22Rv1 (cell line): Measurements from ENCODE around the gene CCNL2.
"Not testable (repeated sequence)": the region's sequence is repeated elsewhere in the genome, so short reads cannot be mapped to it uniquely, and the experiment has no call there.

Source experiments
- H3K27ac ChIP-seq: fragments of 450-650 bp; 2 replicates; pipeline ENCODE4 v1.5.1; 2017
- ZFX ChIP-seq: fragments of 450-650 bp; IDR thresholded peaks from 2 replicates; pipeline ENCODE4 v1.6.1; 2017; ENCODE audit warnings: antibody characterized with exemption, borderline replicate concordance
- TF ChIP-seq, protein P1 (sequence below): fragments of 450-650 bp; IDR thresholded peaks from 2 replicates; pipeline ENCODE4 v1.5.1; 2017; ENCODE audit warnings: mild to moderate bottlenecking

The CCNL2 gene

DNA sequence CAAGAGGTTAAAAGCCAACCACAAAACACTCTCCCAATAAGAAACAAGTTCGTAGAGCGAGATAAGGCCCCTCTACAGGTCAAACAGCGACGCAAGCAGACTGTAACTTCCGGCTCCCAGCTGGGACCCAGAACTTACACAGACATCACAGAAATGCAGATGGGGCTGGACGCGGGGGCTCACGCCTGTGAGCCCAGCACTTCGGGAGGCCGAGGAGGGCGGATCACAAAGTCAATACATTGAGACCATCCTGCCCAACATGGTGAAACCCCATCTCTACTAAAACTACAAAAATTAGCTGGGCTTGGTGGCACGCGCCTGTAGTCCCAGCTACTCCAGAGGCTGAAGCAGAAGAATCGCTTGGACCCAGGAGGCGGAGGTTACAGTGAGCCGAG, 11.1 kb downstream of the CCNL2 start:
- no peak overlapping the region for H3K27ac ChIP-seq
- TF ChIP-seq ZFX: no peak
- TF ChIP-seq, protein P1, sequence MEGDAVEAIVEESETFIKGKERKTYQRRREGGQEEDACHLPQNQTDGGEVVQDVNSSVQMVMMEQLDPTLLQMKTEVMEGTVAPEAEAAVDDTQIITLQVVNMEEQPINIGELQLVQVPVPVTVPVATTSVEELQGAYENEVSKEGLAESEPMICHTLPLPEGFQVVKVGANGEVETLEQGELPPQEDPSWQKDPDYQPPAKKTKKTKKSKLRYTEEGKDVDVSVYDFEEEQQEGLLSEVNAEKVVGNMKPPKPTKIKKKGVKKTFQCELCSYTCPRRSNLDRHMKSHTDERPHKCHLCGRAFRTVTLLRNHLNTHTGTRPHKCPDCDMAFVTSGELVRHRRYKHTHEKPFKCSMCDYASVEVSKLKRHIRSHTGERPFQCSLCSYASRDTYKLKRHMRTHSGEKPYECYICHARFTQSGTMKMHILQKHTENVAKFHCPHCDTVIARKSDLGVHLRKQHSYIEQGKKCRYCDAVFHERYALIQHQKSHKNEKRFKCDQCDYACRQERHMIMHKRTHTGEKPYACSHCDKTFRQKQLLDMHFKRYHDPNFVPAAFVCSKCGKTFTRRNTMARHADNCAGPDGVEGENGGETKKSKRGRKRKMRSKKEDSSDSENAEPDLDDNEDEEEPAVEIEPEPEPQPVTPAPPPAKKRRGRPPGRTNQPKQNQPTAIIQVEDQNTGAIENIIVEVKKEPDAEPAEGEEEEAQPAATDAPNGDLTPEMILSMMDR: no peak

DNA sequence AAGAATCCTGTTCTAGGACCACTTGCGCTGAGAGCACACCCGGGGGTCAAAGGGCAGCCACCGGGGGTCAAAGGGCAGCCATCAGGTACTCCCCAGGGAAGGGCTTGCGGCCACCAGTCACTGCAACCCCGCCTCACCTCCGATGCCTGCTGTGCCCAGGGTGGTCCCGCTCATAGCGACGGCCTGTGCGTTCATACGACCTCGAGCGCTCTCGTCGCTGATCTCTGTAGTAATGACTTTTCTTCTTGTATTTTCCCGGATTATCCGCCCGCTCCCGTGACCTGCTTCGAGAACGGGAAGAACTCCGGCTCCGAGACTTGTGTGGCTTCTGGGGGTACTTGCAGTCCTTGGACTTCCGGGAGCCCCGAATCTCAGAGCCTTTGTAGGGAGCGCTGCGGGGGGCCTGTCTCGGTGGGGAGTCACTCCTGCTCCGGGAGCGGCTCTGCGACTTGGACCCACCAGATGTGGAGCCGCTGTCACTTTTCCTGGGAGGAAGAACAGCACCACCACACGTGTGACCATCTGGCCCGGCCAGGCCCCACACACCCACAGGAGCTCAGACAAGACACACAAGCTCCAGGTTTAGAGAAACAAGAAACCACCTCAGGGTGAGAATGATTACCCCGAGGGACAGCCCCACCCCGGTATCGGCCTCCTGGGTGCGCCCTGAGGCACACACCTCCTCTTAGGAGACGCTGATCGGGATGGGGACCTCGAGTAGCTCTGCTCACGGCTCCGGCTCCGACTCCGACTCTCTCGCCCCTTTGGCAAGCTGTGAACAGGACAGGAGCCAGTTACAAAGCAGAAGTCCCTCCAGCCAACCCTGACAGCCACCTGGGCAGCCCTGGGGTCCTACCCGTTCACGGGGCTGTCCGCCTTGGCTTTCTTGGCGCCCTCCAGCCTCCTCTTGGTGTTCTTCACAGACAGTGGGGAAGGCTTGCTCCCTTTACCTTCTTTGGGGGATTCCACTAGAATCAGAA, 11.7 kb downstream of the CCNL2 start:
- no peak overlapping the region for H3K27ac ChIP-seq
- no peak for TF ChIP-seq ZFX
- TF ChIP-seq, protein P1: no peak

DNA sequence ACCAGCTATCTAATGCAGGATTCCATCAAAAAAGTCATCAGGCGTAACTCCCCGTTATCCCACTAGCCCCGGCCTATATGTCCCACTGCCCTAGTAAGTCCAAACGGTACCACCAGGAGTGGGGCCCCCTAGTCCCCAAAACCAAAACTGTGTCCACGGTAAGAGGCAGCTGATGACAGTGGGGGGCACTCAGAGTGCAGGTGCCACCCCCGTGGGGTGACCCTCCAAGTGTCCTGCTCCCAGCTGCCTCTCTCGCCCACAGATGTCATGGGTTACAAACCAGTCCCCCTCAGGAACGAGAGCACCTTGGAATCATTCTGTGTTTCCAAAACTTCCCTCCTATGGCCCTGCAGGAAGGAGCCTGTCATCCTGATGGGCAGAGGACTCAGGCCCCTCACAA, 13.2 kb downstream of the CCNL2 start:
- TF ChIP-seq ZFX: no peak
- TF ChIP-seq, protein P1: no peak
- H3K27ac ChIP-seq: no peak overlapping the region

DNA sequence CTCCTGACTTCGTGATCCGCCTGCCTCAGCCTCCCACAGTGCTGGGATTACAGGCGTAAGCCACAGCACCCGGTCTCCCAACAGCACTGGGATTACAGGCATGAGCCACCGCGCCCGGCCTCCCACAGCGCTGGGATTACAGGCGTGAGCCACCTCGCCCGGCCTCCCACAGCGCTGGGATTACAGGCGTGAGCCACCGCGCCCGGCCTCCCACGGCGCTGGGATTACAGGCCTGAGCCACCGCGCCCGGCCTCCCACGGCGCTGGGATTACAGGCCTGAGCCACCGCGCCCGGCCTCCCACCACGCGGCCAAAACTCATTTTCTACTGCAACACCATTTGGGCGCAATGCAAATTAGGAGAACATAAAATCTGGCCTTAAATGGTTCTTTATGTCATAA, 13.8 kb downstream of the CCNL2 start:
- H3K27ac ChIP-seq: not testable (repeated sequence)

DNA sequence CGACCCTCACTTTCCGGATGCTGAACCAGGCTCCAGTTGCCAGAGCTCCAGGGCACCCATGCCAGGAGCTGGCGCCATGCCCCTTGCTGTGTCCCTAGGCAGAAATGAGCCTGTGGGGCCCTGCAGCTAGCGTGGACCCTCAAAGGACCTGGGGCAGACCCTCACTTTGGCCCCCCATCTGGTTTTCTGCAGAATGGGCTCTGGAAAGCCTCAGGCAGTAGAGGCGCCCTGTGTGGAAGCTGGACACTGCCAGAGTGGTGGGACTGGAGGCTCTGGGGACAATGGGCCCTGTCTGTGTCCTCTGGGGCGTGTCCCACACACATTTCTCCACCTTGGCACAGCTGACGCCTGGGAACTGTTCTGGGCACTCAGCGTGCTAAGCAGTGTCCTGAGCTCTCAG, 17.8 kb downstream of the CCNL2 start:
- H3K27ac ChIP-seq: no peak overlapping the region
- TF ChIP-seq, protein P1: no peak
- no peak for TF ChIP-seq ZFX

DNA sequence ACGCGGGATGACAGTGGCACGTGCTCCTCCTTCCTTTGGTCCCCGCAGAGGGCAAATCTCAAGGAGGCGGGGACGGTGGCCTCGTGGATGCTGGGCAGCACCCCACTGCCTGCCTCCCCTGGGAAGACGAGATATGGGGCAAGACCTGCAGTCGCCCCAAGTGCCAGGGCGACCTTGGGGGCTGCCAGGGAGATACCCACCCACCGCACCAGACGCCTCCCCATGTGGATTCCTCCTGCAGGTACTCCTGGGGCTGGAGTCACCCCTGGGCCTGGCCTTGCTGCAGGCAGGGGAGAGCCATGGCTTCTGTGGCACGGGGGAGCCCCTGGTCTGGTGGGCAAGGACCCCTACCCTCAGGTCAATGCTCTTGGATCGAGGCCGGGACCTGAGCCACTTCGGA, 18.3 kb downstream of the CCNL2 start:
- TF ChIP-seq ZFX: no peak
- TF ChIP-seq, protein P1: no peak
- H3K27ac ChIP-seq: no peak overlapping the region

DNA sequence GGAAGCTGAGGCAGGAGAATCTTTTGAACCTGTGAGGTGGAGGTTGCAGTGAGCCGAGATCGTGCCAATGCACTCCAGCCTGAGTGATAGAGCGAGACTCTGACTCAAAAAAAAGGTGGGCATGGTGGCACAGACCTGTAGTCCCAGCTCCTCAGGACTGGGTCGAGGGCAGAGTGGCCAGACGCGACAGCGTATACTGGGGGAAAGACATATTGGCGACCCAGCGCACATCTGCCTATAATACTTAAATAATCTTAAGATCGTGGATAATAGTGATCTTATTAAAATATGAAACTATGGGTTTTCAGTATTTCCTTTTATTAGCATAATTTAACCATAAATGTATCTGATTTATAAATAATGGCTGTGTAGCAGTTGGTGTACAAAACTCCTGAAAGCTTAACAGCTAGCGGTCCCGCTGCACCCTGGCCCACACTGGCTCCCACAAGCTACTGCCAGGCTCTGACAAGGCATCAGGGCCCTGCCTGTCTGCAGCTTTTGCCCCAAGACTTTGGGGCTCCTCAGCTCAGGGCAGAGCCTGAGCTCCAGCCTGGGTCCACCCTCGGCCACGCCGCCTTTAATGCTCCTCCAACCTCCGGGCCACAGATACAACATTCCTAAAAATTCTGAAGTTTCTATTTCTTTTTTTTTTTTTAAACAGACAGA, 21.5 kb downstream of the CCNL2 start:
- no peak for TF ChIP-seq ZFX
- TF ChIP-seq, protein P1: no peak

More for the DNA sequence above, 21.5 kb downstream of the CCNL2 start:
- no peak overlapping the region for H3K27ac ChIP-seq
